IMR-90 (cell line): ENCODE data around the gene SLIT1.

ENCODE experiments used
- MAZ ChIP-seq: IDR thresholded peaks from 2 replicates; pipeline ENCODE4 v1.6.1; 2012; ENCODE audit warnings: low read depth, mild to moderate bottlenecking, low read length, improper control_type of control experiment, moderate library complexity, borderline replicate concordance
- POLR2A ChIP-seq: IDR thresholded peaks from 2 replicates; pipeline ENCODE4 v1.6.1; 2012; ENCODE audit warnings: mild to moderate bottlenecking, low read depth, low read length
- RFX5 ChIP-seq: IDR thresholded peaks from 2 replicates; pipeline ENCODE4 v1.8.0; 2012; ENCODE audit warnings: low read depth, mild to moderate bottlenecking, low read length, moderate library complexity
- TF ChIP-seq, protein P1 (sequence below): conservative IDR thresholded peaks from 2 replicates; pipeline ENCODE4 v1.5.1; 2012; ENCODE audit warnings: mild to moderate bottlenecking, low read depth, low read length, improper control_type of control experiment
- TF ChIP-seq, protein P2 (sequence below): fragments of 150-350 bp; IDR thresholded peaks from 2 replicates; pipeline ENCODE4 v1.6.1; 2017; ENCODE audit warnings: mild to moderate bottlenecking, antibody characterized with exemption, low read length, low read depth
- TF ChIP-seq, protein P3 (sequence below): fragments of 150-350 bp; IDR thresholded peaks from 2 replicates; pipeline ENCODE4 v1.6.1; 2016; ENCODE audit warnings: low read depth, mild to moderate bottlenecking, low read length, moderate library complexity, borderline replicate concordance

DNA sequence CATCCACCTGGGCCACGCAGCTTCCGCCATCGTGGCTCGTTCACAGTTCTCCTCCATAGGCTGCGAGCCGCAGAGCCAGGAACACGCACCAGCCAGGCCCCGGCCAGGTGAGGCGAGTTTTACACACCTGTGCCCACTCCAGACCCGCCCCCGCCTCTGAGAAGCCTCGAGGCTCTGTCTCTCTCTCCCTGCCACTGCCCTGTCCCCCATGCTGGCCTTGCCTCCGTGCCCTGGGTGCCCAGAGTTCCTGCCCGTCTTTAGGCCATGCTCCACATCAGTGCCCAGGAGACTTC is 142.2 kb downstream of the SLIT1 start:
- TF ChIP-seq, protein P1, sequence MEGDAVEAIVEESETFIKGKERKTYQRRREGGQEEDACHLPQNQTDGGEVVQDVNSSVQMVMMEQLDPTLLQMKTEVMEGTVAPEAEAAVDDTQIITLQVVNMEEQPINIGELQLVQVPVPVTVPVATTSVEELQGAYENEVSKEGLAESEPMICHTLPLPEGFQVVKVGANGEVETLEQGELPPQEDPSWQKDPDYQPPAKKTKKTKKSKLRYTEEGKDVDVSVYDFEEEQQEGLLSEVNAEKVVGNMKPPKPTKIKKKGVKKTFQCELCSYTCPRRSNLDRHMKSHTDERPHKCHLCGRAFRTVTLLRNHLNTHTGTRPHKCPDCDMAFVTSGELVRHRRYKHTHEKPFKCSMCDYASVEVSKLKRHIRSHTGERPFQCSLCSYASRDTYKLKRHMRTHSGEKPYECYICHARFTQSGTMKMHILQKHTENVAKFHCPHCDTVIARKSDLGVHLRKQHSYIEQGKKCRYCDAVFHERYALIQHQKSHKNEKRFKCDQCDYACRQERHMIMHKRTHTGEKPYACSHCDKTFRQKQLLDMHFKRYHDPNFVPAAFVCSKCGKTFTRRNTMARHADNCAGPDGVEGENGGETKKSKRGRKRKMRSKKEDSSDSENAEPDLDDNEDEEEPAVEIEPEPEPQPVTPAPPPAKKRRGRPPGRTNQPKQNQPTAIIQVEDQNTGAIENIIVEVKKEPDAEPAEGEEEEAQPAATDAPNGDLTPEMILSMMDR: no peak
- no peak for TF ChIP-seq POLR2A
- no peak for TF ChIP-seq RFX5
- TF ChIP-seq, protein P2, sequence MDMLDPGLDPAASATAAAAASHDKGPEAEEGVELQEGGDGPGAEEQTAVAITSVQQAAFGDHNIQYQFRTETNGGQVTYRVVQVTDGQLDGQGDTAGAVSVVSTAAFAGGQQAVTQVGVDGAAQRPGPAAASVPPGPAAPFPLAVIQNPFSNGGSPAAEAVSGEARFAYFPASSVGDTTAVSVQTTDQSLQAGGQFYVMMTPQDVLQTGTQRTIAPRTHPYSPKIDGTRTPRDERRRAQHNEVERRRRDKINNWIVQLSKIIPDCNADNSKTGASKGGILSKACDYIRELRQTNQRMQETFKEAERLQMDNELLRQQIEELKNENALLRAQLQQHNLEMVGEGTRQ: no peak
- no peak for TF ChIP-seq MAZ
- TF ChIP-seq, protein P3, sequence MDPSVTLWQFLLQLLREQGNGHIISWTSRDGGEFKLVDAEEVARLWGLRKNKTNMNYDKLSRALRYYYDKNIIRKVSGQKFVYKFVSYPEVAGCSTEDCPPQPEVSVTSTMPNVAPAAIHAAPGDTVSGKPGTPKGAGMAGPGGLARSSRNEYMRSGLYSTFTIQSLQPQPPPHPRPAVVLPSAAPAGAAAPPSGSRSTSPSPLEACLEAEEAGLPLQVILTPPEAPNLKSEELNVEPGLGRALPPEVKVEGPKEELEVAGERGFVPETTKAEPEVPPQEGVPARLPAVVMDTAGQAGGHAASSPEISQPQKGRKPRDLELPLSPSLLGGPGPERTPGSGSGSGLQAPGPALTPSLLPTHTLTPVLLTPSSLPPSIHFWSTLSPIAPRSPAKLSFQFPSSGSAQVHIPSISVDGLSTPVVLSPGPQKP: no peak
